ENCODE results near the gene ELF4. TPM values are rescaled to one million over a fixed set of nuclear protein-coding genes. Genes with fewer than 3 reads are reported as not detected.

The ELF4 gene
- total RNA-seq, 1 experiment from 2014 or later, result 1.9 TPM

GRCh38 chrX:130060122-130061069 lies 49.9 kb downstream of the ELF4 start (continued):
- TF ChIP-seq FOXJ3 (CRISPR knock-in tag; IDR thresholded peaks at IDR 0.05; ENCODE audit: borderline replicate concordance), result no peak
- TF ChIP-seq ZNF232 (CRISPR knock-in tag; IDR thresholded peaks at IDR 0.05), result no peak
- TF ChIP-seq, protein P1, sequence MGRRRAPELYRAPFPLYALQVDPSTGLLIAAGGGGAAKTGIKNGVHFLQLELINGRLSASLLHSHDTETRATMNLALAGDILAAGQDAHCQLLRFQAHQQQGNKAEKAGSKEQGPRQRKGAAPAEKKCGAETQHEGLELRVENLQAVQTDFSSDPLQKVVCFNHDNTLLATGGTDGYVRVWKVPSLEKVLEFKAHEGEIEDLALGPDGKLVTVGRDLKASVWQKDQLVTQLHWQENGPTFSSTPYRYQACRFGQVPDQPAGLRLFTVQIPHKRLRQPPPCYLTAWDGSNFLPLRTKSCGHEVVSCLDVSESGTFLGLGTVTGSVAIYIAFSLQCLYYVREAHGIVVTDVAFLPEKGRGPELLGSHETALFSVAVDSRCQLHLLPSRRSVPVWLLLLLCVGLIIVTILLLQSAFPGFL (CRISPR knock-in tag; IDR thresholded peaks at IDR 0.05; ENCODE audit: borderline replicate concordance), result no peak
- peak; percentile 43; the same call in 1 of the 2 replicates for TF ChIP-seq FOXP1 (CRISPR knock-in tag; IDR thresholded peaks at IDR 0.05; ENCODE audit: borderline replicate concordance)
- TF ChIP-seq, protein P2, sequence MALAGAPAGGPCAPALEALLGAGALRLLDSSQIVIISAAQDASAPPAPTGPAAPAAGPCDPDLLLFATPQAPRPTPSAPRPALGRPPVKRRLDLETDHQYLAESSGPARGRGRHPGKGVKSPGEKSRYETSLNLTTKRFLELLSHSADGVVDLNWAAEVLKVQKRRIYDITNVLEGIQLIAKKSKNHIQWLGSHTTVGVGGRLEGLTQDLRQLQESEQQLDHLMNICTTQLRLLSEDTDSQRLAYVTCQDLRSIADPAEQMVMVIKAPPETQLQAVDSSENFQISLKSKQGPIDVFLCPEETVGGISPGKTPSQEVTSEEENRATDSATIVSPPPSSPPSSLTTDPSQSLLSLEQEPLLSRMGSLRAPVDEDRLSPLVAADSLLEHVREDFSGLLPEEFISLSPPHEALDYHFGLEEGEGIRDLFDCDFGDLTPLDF (CRISPR knock-in tag; IDR thresholded peaks at IDR 0.05), result 0 out of 2 replicates have a peak, but pooled peaks have one; percentile 60
- TF ChIP-seq USF1 (CRISPR knock-in tag; IDR thresholded peaks at IDR 0.05), result 0 out of 2 replicates have a peak, but pooled peaks have one; percentile 36
- TF ChIP-seq IRF2 (CRISPR knock-in tag; IDR thresholded peaks at IDR 0.05; ENCODE audit: borderline replicate concordance, low read depth), result no peak
- no peak for TF ChIP-seq ZNF423 (CRISPR knock-in tag; IDR thresholded peaks at IDR 0.05)
- TF ChIP-seq AFF4 (CRISPR knock-in tag; IDR thresholded peaks at IDR 0.05; ENCODE audit: borderline replicate concordance), result no peak
- TF ChIP-seq OVOL2 (CRISPR knock-in tag; IDR thresholded peaks at IDR 0.05; ENCODE audit: borderline replicate concordance), result no peak
- no peak for TF ChIP-seq ATF1 (CRISPR knock-in tag; IDR thresholded peaks at IDR 0.05)
- no peak for TF ChIP-seq RORB (CRISPR knock-in tag; IDR thresholded peaks at IDR 0.05)

DNA sequence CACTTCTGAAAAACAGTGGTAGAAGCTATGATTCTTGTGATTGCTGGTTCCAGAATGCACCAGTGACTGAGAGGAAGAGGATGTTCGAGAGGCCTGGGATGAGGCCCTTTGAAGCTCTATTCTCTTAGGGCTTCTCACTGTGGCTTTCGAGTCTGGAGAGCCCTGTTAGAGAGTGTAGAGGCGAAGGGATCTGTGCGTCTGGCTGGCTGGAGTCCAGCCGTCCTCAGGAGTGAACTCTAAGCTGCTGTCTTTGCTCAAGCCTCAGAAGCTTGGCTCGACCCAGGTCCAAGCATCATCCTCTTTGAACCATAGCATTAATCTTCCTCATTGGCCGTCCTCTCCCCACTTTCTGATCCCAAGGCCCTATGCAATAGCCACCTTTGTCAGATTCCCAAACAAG lies 51.6 kb downstream of the ELF4 start:
- peaks cover 41% of the 10 kb centered on the region for H3K27me3 Mint-ChIP-seq (ENCODE audit: low read depth)
- H3K27ac Mint-ChIP-seq, result no peak overlapping the region
- CTCF ChIA-PET, result interaction anchor here (1.3 kb wide), 1 partner anchor 133 kb away, joined by 7 read pairs; no protein-coding TSS in a partner anchor
- H3K4me1 Mint-ChIP-seq, result peaks cover 18% of the 10 kb centered on the region
- ATAC-seq (no peak), DNase-seq (ENCODE audit: low spot score) (no peak)
- POLR2A ChIA-PET, result no interaction called here
- no peaks in the 10 kb centered on the region for H3K36me3 Mint-ChIP-seq
- no peak overlapping the region for H3K4me3 Mint-ChIP-seq
- H3K9me3 Mint-ChIP-seq, result no peaks in the 10 kb centered on the region
- no peak for TF ChIP-seq SMAD4 (CRISPR knock-in tag; IDR thresholded peaks at IDR 0.05)
- TF ChIP-seq ELF4 (CRISPR knock-in tag; IDR thresholded peaks at IDR 0.05; ENCODE audit: low read depth), result no peak
- TF ChIP-seq, protein P3, sequence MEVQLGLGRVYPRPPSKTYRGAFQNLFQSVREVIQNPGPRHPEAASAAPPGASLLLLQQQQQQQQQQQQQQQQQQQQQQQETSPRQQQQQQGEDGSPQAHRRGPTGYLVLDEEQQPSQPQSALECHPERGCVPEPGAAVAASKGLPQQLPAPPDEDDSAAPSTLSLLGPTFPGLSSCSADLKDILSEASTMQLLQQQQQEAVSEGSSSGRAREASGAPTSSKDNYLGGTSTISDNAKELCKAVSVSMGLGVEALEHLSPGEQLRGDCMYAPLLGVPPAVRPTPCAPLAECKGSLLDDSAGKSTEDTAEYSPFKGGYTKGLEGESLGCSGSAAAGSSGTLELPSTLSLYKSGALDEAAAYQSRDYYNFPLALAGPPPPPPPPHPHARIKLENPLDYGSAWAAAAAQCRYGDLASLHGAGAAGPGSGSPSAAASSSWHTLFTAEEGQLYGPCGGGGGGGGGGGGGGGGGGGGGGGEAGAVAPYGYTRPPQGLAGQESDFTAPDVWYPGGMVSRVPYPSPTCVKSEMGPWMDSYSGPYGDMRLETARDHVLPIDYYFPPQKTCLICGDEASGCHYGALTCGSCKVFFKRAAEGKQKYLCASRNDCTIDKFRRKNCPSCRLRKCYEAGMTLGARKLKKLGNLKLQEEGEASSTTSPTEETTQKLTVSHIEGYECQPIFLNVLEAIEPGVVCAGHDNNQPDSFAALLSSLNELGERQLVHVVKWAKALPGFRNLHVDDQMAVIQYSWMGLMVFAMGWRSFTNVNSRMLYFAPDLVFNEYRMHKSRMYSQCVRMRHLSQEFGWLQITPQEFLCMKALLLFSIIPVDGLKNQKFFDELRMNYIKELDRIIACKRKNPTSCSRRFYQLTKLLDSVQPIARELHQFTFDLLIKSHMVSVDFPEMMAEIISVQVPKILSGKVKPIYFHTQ (CRISPR knock-in tag; IDR thresholded peaks at IDR 0.05), result no peak
- TF ChIP-seq FOXP1 (CRISPR knock-in tag; IDR thresholded peaks at IDR 0.05; ENCODE audit: borderline replicate concordance), result no peak
- TF ChIP-seq, protein P4, sequence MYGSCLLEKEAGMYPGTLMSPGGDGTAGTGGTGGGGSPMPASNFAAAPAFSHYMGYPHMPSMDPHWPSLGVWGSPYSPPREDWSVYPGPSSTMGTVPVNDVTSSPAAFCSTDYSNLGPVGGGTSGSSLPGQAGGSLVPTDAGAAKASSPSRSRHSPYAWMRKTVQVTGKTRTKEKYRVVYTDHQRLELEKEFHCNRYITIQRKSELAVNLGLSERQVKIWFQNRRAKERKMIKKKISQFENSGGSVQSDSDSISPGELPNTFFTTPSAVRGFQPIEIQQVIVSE (CRISPR knock-in tag; IDR thresholded peaks at IDR 0.05; ENCODE audit: borderline replicate concordance), result no peak
- no peak for TF ChIP-seq ZBTB21 (CRISPR knock-in tag; IDR thresholded peaks at IDR 0.05; ENCODE audit: borderline replicate concordance)
- no peak for TF ChIP-seq FOXP4 (CRISPR knock-in tag; IDR thresholded peaks at IDR 0.05)

All from WTC11 (cell line).